Stimulated activated CD4-positive, alpha-beta T cell treated with anti-CD3 and anti-CD28 coated beads, Interleukin-12 subunit alpha, Interleukin-12 subunit beta, amount 100 ng/mL, for 48 hours (primary cell): ENCODE data around the gene ZNF12.
"Not testable (repeated sequence)": the region's sequence is repeated elsewhere in the genome, so short reads cannot be mapped to it uniquely, and the experiment has no call there.

Experiments used
- DNase-seq, 3 donors: peaks; one replicate each; pipeline ENCODE4 v3.0.0-alpha.2; 2020; ENCODE audit warnings: low read depth in 2 of 3, low spot score in 1 of 3

ZNF12 gene

DNA sequence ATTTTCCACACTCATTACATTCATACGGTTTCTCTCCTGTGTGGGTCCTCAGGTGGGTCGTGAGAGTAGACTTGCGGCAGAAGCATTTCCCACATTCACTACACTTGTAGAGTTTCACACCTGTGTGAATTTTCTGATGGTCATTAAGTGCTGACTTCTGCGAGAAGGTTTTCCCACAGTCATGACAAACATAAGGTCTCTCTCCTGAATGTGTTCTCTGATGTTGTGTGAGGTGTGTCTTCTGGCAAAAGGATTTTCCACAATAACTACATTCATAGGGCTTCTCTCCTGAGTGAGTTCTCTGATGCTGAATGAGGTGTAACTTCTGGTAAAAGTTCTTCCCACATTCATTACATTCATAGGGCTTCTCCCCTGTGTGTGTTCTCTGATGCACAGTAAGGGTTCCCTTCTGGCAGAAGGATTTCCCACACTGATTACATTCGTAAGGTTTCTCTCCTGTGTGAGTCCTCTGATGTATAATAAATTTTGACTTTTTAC, 15.1 kb downstream of the ZNF12 start:
- no peak for DNase-seq

DNA sequence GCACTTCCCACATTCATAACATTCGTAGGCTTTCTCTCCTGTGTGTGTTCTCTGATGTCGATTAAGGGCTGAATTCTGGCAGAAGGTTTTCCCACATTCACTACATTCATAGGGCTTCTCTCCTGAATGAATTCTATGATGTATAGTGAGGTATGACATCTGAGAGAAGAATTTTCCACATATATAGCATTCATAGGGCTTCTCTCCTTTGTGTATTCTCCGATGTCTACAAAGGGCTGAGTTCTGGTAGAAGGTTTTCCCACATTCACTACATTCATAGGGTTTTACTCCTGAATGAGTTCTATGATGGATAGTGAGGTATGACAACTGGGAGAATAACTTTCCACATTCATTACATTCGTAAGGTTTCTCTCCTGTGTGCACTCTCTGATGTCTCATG, 15.6 kb downstream of the ZNF12 start:
- DNase-seq: no peak

DNA sequence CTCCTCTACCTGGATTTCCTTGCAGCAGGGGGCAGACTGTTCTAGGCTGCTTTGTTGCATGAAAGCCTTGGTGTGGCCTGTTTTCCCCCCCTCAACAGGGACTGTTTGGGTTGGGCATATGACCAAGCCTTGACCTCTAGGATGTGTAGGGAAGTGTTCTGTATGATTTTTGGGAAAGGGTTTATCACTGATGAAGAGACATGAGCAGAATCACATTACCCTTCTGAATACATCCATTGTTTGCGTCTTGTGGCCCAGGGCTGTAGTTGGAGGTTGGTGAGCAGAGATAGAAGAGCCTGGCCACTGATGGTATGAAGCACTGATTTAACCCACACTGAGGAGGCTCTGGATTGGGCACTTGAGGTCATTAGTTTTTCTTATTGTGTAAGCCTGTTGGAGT, 26.6 kb downstream of the ZNF12 start:
- no peak for DNase-seq

DNA sequence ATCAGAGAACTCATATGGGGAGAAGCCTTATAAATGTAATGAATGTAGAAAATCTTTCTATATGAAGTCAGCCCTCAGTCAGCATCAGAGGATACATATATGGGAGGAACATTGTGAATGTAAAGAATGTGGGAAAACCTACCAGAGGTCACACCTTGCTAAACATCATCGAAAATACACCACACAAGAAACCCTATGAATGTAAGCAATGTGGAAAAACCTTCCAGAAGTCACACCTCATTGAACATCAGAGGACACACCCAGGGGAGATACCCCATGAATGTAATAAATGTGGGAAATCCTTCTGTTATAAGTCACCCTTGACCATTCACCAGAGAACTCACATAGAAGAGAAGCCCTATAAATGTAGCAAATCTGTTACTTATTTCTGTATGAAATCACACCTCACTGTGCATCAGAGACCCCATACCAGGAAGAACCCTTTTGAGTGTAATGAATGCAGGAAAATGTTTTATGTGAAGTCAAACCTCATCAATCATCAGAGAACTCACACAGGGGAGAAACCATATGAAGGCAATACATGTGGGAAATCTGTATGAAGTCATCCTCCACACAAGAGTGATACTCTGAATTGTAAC, 30.8 kb downstream of the ZNF12 start:
- DNase-seq: no peak

DNA sequence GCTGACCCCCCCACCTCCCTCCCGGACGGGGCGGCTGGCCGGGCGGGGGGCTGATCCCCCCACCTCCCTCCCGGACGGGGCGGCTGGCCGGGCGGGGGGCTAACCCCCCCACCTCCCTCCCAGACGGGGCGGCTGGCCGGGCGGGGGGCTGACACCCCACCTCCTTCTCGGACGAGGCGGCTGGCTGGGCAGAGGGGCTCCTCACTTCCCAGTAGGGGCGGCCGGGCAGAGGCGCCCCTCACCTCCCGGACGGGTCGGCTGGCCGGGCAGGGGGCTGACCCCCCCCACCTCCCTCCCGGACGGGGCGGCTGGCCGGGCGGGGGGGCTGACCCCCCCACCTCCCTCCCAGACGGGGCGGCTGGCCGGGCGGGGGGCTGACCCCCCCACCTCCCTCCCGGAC, 35.9 kb downstream of the ZNF12 start:
- not testable (repeated sequence) for DNase-seq

DNA sequence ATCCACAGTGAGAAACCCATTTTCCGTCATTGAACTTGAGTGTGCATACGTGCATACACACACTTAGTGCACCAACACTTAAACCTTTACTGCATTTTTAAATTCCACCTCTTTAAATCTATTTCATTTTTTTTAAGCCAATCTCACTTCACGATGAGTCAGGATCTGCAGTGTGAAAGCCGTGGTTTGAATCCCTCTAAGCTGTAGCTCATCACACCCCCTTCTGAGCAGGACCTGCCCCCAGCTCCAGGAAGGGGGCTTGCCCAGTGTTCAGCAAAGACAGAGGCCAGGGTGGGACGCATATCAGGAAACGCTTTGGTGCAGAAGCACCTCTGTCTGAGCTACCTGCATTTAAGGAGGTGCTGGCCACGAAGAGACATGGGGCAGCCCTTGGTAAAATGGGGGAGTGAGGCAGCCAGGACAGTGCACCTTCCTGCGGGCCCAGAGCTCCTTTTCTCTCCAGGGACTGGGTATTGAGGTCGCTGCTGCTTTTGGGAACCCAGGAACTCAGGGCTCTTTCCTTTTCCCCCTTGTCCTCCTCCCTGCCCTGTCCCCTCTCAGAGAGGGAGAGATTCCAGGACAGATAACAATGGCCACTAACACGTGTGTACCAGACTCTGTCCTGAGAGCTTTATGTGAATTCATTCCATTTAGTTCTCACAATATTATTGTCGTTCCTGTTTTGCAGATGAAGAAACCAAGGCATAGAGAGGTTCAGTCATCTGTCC, 48.0 kb downstream of the ZNF12 start:
- no peak for DNase-seq

DNA sequence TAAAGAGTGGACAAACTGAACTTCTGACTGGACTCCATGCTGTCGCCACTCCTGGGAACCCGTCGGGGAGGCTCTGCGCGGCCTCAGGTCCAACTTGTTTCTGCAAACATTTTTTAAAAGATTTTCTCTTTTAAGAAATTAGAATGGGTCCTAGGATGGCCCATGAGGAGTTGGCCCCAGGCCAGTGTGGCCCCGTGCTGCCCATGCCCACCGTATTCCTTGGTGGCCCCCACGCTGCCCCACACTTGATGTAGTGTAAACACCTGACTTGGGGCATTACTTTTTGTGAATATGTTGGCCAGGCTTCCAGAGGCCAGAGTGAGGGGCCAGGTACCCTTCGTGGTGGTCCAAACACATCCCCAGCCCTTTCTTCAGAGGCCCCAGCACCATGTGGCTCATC, 50.3 kb downstream of the ZNF12 start:
- DNase-seq: no peak

DNA sequence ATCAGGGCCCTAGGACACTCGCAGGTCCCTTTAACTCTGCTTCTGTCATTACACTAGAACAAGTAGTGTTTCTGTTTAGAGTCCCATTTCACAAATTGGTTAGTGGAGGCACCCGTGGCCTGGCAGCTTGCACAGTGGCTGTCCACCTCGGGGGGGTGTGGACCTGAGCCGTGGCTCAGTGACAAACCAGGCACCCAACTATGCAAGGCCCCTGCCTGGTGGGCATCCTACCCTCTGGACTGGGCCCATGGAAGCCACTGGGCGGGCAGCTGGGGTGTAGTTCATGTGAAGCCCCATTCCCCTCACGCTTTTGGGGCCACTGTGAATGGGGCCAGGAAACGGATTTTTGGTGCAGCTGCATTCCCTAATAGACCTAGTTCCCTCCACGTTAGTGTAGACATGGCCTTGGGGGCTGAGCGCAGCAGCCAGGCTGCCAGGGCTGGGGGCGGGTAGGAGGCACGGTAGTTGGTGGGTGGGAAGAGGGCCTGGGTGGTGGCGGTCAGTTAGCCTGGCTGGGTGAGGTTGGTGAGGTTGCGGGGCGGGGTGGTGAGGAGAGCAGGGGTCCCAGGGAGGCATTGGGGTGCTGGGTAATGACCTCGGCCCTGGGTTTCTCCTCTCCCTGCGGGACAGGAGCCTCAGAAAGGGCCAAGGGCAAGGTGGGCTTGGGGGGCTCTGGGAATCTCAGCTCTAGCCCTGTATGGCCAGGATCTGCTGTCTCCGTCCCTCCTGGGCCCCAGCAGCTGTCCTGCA, 50.9 kb downstream of the ZNF12 start:
- no peak for DNase-seq

DNA sequence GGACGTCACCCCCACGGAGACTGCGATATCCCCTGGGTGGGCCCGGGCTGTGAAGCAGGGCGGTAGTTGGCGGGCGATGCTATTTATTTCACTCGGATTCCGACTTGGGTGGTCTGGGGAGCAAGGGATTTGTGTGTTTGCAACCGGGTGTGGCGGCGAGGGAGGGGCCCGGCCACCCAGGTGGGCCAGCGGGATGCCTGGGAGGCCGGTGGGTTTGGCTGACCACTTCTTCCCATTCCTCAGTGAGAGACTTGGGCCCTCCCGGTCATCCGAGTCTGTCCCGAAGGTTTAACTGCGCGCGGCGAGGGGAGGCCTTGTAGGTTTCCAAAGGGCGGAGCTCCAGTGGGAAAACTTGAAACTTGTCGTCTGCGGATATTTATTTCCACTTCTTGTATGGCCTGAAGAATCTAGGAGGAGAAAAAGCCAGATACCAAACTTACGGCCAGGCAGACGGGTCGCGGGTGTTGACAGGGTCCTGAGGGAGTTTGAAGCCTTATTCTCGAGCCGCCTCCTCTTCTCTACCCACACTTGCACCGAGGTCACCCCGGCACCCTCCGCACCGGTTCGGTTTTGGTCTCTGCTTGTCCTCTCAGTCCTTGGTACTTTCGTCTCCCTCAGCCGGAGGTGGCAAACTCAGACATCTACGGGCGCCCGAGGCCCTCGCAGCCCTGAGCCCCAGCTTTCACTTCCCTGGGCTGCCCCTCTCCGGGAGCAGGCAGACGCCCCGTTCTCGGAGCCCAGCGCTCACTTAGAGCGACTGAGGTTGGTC, 51.7 kb downstream of the ZNF12 start:
- no peak for DNase-seq

DNA sequence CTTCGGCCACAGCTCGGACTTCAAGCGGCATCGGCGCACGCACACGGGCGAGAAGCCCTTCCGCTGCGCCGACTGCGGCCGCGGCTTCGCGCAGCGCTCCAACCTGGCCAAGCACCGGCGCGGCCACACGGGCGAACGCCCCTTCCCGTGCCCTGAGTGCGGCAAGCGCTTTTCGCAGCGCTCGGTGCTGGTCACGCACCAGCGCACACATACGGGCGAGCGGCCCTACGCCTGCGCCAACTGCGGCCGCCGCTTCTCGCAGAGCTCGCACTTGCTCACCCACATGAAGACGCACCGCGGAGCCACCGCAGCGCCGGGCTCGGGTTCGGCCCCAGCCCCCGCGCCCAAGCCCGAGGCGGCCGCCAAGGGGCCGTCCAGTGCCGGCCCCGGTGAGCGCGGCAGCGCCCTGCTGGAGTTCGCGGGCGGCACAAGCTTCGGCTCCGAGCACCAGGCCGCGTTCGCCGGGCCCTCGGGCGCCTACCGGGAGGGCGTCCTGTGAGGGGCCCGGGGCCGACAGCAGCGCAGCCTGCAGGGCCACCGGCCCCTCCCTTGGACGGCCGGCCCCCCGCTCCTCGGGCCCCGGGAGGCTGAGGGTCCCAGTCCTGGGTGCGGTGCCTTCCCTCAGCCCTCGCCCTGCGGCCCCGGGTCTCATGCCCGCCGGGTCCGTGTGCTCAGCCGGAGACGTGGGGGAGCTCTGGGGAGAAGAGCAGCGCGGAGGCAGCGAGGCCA, 52.5 kb downstream of the ZNF12 start:
- DNase-seq: no peak

DNA sequence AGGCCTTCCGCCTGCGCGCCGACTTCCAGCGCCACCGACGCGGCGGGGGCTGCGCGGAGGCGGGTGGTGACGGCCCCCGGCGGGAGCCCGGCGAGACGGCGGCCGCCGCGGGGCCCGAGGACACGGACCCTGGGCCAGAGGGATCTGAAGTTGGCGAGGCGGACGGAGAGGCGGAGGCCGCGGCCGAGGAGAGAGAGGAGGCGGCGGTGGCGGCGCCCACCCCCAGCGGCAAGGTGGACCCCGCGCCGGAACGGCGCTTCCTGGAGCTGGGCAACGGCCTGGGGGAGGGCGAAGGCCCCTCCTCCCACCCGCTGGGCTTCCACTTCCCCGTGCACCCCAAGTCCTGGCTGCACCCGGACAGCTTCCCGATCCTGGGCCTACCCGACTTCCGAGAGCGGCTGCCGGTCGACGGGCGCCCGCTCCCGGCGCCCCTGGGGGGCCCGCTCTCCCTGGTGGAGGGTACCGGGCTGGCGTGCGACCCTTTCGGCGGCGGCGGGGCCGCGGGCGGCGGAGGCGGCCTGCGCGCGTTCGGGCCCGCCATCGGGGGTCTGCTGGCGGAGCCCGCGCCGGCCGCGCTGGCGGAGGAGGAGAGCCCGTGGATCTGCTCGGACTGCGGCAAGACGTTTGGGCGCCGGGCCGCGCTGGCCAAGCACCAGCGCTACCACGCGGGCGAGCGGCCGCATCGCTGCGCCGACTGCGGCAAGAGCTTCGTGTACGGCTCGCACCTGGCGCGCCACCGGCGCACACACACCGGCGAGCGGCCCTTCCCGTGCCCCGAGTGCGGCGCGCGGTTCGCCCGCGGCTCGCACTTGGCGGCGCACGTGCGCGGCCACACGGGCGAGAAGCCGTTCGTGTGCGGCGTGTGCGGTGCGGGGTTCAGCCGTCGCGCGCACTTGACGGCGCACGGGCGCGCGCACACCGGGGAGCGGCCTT, 53.4 kb downstream of the ZNF12 start:
- no peak for DNase-seq

DNA sequence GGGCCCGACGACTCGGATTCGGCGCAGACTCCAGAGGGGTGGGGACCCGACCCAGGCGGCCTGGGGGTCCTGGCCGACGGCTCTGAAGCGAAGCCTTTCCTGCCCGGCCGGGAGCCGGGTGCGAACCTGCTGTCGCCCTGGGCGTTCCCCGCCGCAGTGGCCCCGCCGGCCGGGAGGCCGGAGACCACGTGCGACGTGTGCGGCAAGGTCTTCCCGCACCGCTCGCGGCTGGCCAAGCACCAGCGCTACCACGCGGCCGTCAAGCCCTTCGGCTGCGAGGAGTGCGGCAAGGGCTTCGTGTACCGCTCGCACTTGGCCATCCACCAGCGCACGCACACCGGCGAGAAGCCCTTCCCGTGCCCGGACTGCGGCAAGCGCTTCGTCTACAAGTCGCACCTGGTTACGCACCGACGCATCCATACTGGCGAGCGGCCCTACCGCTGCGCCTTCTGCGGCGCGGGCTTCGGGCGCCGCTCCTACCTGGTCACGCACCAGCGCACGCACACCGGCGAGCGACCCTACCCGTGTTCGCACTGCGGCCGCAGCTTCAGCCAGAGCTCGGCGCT, 54.2 kb downstream of the ZNF12 start:
- no peak for DNase-seq

DNA sequence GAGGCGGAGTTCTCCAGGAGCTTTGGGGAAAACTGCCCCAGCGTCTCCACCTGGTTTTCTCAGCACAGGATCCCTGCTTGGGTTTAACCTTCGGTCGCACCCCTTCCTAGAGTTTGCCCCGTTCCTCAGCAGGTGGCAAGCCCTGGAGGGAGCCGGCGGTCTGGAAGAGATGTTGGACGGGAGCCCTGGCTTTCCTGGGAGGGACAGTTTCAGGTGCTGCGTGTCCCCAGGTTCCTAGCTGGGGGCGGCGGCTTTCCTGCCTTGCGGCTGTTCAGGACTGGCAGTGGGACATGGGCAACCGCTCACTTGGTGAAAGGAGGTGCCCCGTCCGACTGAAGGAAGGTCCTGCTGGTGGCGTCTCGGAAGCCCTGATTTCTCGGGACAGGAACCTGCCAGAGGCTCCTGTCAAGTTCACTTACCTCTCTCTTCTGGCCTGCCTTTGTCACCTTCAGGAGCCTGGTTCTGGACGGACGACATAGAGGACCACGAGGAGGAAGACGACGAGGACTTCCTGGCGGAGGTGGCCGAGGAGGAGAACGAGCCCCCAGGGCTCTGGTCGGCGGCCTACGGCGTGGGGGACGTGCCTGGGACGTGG, 54.8 kb downstream of the ZNF12 start:
- no peak for DNase-seq

DNA sequence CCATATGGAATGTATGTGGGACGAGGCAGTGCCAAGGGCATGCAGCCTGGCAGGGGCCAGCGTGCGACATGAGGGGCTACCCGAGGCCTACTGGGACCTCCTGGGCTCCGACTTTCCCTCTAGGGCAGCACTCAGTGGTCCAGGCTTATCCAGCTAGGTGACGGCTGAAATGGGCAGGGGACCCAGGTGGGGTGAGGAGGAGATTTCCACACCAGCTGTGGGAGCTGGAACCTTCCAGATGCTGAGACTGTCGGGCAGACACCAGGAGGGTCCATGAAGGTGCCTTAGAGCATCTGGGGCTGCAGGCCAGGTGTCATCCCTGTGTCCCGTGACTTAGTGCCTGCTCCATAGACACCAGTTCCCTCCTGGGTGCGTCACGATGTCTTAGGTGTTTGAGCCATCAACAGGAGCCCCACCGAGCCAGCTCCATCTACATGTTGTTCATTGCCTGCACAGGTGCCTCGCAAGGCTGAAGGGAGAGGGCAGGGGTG, 56.2 kb downstream of the ZNF12 start:
- no peak for DNase-seq

DNA sequence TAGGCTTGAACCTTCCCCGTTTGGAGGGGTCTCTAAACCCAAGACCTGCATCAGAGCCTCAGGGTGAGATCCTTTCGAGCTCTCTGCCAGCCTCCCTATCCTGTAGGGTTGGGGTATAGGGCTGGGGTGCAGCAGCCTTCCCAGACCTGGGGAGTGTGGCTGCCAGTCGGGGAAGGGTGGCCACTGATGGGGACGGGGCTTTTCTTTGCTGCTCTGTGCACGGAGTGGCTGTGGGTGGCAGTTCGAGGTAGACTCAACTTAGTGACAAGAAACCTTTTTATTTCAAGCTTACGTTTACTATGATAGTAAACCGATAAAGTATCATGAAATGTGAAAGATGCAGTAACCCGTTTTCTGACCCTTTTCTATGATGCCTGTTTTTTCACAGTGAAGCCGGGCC, 56.7 kb downstream of the ZNF12 start:
- DNase-seq: no peak

DNA sequence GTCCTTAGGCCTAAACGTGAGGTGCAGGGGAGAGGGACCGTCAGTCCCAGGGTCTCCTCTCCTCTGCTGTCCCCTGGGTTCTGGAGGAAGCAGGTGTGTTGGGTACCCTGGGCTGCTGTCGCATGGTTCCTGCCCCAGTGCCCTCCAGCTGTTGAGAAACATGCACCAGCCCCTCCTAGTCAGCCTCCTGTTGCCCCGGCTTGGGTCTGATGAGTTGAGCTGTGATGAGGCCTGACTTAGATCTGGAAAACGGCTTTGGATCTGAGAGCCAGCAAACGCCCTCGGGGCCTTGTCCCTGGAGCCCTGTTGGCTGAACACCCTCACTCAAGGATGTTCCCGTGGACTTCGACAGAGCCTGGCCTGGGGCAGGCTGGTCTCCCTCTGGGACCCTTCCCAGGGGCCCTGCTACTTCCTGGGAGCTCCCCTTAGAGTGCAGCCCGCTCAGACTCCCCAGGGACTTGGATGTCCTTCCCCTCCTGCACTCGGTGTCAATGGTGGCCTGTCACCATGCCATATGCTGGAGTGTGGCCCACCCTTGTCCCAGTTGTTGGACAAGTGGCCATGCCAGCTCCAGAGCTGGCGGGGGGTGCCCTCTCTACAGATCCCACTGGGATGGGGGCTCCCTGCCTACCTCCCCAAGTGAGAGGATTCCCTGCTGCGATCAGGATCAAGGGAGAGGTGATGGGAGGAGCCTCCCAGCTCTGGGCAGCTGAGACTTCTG, 57.3 kb downstream of the ZNF12 start:
- DNase-seq: no peak

DNA sequence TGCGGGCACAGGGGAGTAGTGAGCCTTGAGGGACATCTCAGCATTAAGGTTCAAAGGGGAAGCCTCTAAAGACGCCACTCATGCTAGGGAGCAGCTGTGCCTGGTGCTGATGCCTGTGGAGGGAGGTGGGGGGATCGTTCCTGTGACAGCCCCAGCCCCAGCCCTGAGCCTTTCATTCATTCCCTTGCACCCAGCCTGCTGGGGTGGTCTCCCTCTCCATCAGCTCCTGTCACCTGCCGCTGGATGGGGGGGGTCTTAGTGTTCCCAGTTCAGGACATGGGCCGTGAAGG, 58.0 kb downstream of the ZNF12 start:
- no peak for DNase-seq

DNA sequence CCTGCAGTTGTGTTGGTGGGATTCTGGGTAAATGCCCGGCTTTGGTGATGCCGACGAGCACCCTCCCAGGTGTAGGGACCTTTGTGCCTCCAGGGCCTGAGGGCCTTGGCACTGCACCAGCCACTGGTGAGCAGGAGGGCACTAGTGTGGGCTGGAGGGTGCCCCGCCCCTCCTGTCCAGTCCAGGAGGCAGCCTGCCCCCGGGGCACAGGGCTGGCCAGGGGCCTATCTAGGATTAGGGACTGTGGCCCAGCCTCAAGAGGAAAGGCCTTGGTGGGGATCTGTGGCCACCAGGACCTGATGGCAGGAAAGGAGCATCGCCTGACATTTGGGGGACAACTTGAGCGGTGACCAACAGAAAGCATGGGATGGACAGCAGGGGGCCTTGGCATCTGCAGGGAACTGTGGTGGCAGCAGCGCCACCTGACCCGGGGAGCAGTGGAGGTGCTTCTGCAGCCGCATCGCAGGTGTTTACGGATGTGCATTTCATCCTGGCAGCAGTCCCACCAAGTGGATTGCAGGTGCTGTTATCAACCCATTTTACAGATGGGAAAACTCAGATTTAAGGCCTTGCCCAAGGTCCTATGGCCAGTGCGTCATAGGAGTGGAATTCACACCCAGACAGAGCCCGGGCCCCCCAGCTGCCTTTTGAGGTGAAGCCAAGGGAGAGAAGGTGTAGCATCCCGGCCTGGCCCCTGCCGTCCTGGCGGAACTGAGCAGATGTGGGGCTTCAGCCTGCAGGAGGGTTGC, 58.5 kb downstream of the ZNF12 start:
- no peak for DNase-seq
